Measurements from ENCODE around the gene ASB4.

ASB4 gene

DNA sequence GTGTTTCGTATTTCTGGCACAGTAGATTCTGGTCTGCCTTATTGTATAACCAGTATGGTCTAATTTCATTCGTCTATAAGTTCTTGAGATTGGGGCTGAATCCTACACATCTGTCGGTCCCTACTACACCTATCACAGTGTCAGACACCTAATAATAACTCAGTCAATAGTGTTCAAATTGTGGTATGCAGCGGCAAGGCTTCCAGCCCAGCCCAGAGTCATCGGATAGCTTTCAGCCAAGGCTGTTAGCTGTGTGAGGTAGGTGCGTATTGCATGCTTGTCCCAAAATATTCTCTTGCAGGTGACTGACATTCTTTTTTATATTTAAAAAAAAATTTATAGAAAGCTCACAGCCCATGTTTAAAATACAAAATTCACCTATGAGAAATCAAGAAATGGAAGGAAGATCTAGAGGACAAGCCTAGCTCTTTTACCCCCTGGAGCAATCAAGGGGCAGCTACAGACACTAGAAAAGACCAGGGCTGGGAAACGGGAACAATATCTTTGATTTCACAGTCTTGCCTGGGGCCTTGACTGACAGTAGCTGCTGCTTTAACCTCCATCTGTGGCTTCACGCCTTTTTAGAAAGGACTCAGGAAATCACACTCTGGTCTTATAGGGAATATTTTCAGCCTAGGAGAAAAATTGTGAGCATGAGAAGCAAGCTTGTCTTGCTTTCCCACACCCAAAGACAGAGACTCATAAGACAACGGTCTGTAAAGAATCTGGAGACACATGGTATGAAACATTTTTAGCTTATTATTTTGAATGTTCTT is 9.5 kb upstream of the ASB4 start:
- Mint-ChIP-seq H3K4me3 (peak overlapping the region; percentile 44), H3K4me1 (peaks cover 88% of the 10 kb centered on the region), H3K9me3 (no peaks in the 10 kb centered on the region), H3K27ac (peak overlapping the region; percentile 97), H3K27me3 (ENCODE audit: low read depth, poor library complexity) (no peaks in the 10 kb centered on the region), H3K36me3 (ENCODE audit: low read depth) (no peaks in the 10 kb centered on the region)
- TF ChIP-seq, protein P1, sequence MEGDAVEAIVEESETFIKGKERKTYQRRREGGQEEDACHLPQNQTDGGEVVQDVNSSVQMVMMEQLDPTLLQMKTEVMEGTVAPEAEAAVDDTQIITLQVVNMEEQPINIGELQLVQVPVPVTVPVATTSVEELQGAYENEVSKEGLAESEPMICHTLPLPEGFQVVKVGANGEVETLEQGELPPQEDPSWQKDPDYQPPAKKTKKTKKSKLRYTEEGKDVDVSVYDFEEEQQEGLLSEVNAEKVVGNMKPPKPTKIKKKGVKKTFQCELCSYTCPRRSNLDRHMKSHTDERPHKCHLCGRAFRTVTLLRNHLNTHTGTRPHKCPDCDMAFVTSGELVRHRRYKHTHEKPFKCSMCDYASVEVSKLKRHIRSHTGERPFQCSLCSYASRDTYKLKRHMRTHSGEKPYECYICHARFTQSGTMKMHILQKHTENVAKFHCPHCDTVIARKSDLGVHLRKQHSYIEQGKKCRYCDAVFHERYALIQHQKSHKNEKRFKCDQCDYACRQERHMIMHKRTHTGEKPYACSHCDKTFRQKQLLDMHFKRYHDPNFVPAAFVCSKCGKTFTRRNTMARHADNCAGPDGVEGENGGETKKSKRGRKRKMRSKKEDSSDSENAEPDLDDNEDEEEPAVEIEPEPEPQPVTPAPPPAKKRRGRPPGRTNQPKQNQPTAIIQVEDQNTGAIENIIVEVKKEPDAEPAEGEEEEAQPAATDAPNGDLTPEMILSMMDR (IDR thresholded peaks at IDR 0.05): no peak
- DNase-seq: peak; percentile 7

DNA sequence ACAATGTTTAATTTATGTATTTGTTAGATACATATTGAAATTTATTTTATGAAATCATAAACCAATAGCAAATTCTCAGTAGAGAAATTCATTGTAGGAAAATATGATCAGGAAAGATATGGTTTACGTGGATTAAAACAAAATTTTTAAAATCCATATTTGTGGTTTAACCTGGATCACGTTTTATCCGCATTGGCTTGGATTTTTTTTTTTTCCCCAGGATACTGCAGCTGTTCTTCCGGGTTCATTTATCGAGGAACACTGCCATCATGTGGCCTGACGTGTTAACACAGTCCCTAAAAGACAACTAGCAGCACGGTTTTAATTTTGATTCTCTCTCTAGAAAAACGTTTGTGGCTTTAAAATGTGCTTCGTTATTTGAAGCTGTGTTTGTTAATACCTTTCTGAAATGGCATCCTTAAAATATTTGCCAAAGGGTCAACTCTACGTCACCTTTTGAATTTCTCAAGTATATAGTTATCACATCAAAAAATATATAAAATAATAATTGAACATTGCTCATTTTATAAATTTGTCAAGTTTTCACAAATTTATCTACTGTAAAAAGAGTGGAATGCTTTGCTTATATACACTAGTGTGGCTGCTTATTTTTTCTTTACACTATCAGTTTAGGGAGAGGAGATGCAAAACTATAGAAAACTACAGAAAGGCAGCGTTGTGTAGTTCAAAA is 8.7 kb upstream of the ASB4 start:
- peak overlapping the region; percentile 97 for H3K27ac Mint-ChIP-seq
- H3K9me3 Mint-ChIP-seq: no peaks in the 10 kb centered on the region
- no peaks in the 10 kb centered on the region for H3K27me3 Mint-ChIP-seq (ENCODE audit: low read depth, poor library complexity)
- peak overlapping the region; percentile 44 for H3K4me3 Mint-ChIP-seq
- TF ChIP-seq, protein P1 (IDR thresholded peaks at IDR 0.05): peak; percentile 79
- no peaks in the 10 kb centered on the region for H3K36me3 Mint-ChIP-seq (ENCODE audit: low read depth)
- peak; percentile 63 for DNase-seq
- H3K4me1 Mint-ChIP-seq: peaks cover 88% of the 10 kb centered on the region

DNA sequence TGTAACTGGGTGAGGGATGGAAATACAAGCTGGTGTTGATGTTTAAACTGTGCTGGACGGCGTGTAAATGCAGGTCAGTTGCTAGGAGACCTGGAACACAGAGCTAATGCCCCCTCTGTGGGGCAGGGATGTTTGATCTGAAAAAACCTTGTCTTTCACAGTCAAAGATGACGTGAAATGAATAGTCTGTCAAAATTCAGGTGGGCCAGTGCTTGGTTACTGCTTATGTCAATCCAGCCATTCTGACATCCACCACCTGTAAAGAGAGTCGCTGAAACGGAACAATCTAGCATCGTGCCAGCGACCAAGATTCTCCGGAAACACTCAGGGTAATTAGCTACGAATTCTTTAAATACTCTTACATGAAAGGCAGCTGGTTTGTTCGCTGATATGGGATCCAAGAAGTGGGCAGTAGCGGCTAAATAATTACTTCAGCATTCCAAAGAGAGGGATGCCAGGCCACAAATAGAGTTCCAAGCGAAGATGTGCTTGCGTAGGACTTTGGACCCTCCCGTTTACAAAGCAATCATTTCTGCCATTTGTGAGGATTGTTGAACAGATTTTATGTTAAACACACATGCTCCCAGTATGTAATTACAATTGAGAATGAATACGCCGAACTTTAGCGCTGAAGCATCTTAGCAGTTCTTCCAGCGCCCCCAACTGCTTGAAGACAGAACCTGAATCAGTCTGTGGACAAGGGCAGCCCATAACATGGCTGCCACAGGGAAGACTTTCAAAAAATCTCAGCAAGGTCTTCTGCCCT is 7.3 kb upstream of the ASB4 start:
- Mint-ChIP-seq H3K9me3 (peaks cover 9% of the 10 kb centered on the region), H3K4me1 (peaks cover 82% of the 10 kb centered on the region), H3K27ac (peak overlapping the region; percentile 75), H3K36me3 (ENCODE audit: low read depth) (peaks cover 5% of the 10 kb centered on the region), H3K4me3 (peak overlapping the region; percentile 35), H3K27me3 (ENCODE audit: low read depth, poor library complexity) (no peaks in the 10 kb centered on the region)
- TF ChIP-seq, protein P1 (IDR thresholded peaks at IDR 0.05): peak; percentile 11
- peak; percentile 14 for DNase-seq

DNA sequence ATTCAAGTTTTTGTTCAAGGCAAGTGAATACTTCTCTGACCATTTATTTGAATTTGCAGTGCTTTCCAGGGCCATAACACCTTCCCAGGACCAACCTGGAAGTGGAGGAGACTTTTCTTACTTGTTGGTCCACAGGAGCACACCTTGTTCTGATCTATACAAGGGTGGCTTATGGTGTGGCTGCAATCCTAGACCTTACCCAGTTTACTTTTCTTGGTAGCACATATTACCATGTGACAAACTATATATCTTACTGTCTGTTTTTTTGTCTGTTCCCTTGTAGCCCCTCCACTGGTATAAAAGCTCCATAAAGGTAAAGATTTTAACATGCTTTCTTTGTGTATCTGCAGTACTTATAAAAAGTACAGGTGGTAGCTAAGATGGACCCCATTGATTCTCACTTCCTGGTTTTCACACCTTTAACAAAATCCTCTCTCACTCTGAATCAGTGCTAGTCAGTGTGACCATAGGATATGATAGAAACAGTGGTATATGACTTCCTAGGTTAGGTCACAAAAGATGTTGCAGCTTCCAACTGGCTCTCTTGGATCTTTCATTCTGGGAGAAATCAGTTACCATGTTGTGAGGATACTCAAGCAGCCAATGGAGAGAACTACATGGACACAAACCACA is 5.6 kb upstream of the ASB4 start:
- TF ChIP-seq, protein P1 (IDR thresholded peaks at IDR 0.05): no peak
- Mint-ChIP-seq H3K27ac (no peak overlapping the region), H3K36me3 (ENCODE audit: low read depth) (peaks cover 5% of the 10 kb centered on the region), H3K9me3 (peaks cover 9% of the 10 kb centered on the region), H3K27me3 (ENCODE audit: low read depth, poor library complexity) (no peaks in the 10 kb centered on the region), H3K4me3 (no peak overlapping the region), H3K4me1 (peaks cover 66% of the 10 kb centered on the region)
- DNase-seq: no peak

DNA sequence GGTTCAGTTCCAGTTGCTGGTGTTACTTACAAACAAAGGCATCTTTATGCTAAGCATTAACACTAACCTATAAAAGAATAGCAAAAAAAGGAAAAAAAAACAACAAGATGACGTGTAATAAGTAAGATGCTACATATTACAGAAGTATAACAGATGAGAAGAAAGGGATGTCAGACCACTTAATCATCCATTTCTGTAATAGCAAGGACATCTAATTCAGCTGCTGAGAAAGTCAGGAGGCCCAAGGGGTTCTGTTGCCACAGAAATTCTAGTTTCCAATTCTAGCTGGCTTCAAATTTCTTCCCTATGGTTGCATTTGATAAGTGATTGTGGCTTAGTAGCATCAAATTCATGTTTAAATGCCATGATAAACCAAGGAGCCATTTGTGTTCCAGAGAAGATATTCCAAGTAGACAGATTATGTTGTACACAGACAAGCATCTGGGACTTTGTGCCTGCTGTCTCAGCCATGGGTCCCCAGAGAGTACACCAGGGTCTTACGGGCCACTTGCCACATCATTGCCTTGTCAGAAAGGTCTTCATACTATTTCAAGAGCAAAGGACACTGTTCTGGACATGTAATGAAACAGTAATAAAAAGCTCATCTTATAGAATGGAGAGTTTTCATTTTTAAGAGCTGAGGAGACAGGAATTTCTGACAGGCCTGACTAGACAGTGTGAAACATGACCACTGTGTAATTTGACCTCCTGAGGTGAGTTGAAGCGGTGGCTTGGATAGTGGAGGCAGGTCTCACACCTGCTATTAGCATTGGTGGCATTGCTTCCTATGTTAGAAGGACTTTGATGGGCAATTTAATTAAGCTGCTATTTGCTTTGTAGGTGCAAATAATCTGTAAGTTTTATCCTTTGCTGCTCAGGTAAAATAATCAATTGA is 4.2 kb upstream of the ASB4 start:
- H3K4me3 Mint-ChIP-seq: no peak overlapping the region
- DNase-seq: no peak
- peaks cover 68% of the 10 kb centered on the region for H3K4me1 Mint-ChIP-seq
- H3K36me3 Mint-ChIP-seq (ENCODE audit: low read depth): peaks cover 5% of the 10 kb centered on the region
- H3K27me3 Mint-ChIP-seq (ENCODE audit: low read depth, poor library complexity): no peaks in the 10 kb centered on the region
- TF ChIP-seq, protein P1 (IDR thresholded peaks at IDR 0.05): no peak
- H3K9me3 Mint-ChIP-seq: peaks cover 9% of the 10 kb centered on the region
- H3K27ac Mint-ChIP-seq: no peak overlapping the region
